K562 (cell line): ENCODE data around the gene THEMIS. TPM values are rescaled to one million over a fixed set of nuclear protein-coding genes. Genes with fewer than 3 reads are reported as not detected.

Experiments used
- ATAC-seq: fragments of 200-7000 bp; cut with Tn5 transposase; 3 replicates; pipeline ENCODE4 v1.9.1; 2020; ENCODE audit warnings: moderate library complexity
- BruUV-seq: library from RNA; stranded (reverse); fragments of 400-500 nt; replicated peaks from 2 replicates; lab custom pipeline; 2021; lab: Mats Ljungman, UMichigan
- CTCF ChIA-PET: fragments of 300-600 bp; formaldehyde crosslinking; extraction: SDS; loops from one replicate; lab custom pipeline; 2021; ENCODE audit warnings: low intra/inter-chr PET ratio; lab: Yijun Ruan, JAX
- POLR2A ChIA-PET: fragments of 300-600, 350-650 bp; sonication (Branson Sonifier 250); formaldehyde crosslinking; extraction: SDS; loops from one replicate; lab custom pipeline; 2021; ENCODE audit warnings: antibody characterized with exemption, inconsistent platforms; lab: Yijun Ruan, JAX
- DNase-seq, 4 experiments: peaks; one replicate each; pipeline versions ENCODE4 v3.0.0 to v3.0.0-alpha.2; 2011 to 2018; ENCODE audit warnings: low spot score in 3 of 4, mixed read lengths in 3 of 4; ENCODE audit errors: extremely low read depth in 1 of 4
- FAIRE-seq: peaks from 2 replicates; lab custom pipeline; 2011; peaks lifted over from hg19 to GRCh38; lab: Jason Lieb, UNC
- H2AFZ ChIP-seq: 2 replicates; pipeline ENCODE4 v1.6.0; 2011; ENCODE audit warnings: low read depth, low read length, control low read depth, inconsistent platforms
- H3K27ac ChIP-seq: fragments of 200-600 bp; 3 replicates; pipeline ENCODE4 v1.8.0; 2011; ENCODE audit warnings: low read depth, mild to moderate bottlenecking, control low read depth, inconsistent platforms, low read length, moderate library complexity, mixed read lengths; ENCODE audit errors: extremely low read depth
- H3K27me3 ChIP-seq, 2 experiments: fragments of 300-600 bp in 1 of 2; 2 replicates in 1 of 2; 3 replicates in 1 of 2; pipeline versions ENCODE4 v1.6.0 to v1.8.0; 2011; ENCODE audit warnings: inconsistent platforms in 2 of 2, low read length in 2 of 2, mild to moderate bottlenecking in 1 of 2, mixed read lengths in 1 of 2, moderate library complexity in 1 of 2; ENCODE audit not compliant: control insufficient read depth in 2 of 2, insufficient read depth in 2 of 2
- H3K36me3 ChIP-seq: fragments of 300-600 bp; 3 replicates; pipeline ENCODE4 v1.8.0; 2011; ENCODE audit warnings: mild to moderate bottlenecking, low read length, inconsistent platforms; ENCODE audit not compliant: control insufficient read depth, insufficient read depth
- H3K4me1 ChIP-seq, 2 experiments: fragments of 200-600 bp in 1 of 2; replicated peaks in 1 of 2; 2 replicates in 1 of 2; 3 replicates in 1 of 2; pipeline versions ENCODE4 v1.5.1 to v1.8.0; 2011; ENCODE audit warnings: inconsistent platforms in 2 of 2, low read length in 2 of 2, mild to moderate bottlenecking in 1 of 2, mixed read lengths in 1 of 2, moderate library complexity in 1 of 2; ENCODE audit not compliant: control insufficient read depth in 2 of 2, insufficient read depth in 2 of 2
- H3K4me2 ChIP-seq: 2 replicates; pipeline ENCODE4 v1.6.1; 2011; ENCODE audit warnings: low read length, control low read depth, inconsistent platforms, mixed read lengths; ENCODE audit not compliant: insufficient read depth
- H3K4me3 ChIP-seq: fragments of 200-600 bp; sonication (generic), shearing (Covaris generic); 2 replicates; pipeline ENCODE4 v1.5.1; 2016; ENCODE audit warnings: control low read depth, inconsistent platforms
- H3K79me2 ChIP-seq: fragments of 200-600 bp; 3 replicates; pipeline ENCODE4 v1.8.0; 2011; ENCODE audit warnings: low read length, inconsistent platforms; ENCODE audit not compliant: control insufficient read depth, insufficient read depth
- H3K9ac ChIP-seq, 2 experiments: 2 replicates each; pipeline versions ENCODE4 v1.6.0 to v1.6.1; 2011; ENCODE audit warnings: low read depth in 2 of 2, low read length in 2 of 2, control low read depth in 1 of 2, inconsistent platforms in 1 of 2, mild to moderate bottlenecking in 1 of 2, mixed read lengths in 1 of 2; ENCODE audit not compliant: insufficient read depth in 1 of 2
- H3K9me1 ChIP-seq: one replicate; pipeline ENCODE4 v1.6.0; 2011; ENCODE audit warnings: inconsistent platforms, mild to moderate bottlenecking, low read length, moderate library complexity; ENCODE audit not compliant: control insufficient read depth, insufficient read depth
- H3K9me3 ChIP-seq: replicated peaks from 2 replicates; pipeline ENCODE4 v1.5.1; 2011; ENCODE audit warnings: low read depth, low read length, inconsistent platforms; ENCODE audit not compliant: control insufficient read depth, insufficient read depth
- H4K20me1 ChIP-seq: replicated peaks from 2 replicates; pipeline ENCODE4 v1.6.1; 2011; ENCODE audit warnings: low read length, inconsistent platforms, mixed read lengths; ENCODE audit not compliant: control insufficient read depth, insufficient read depth
- CBX3 ChIP-seq, 2 experiments: IDR thresholded peaks; 1 replicate in 1 of 2; 2 replicates in 1 of 2; pipeline ENCODE4 v1.6.1; 2012; ENCODE audit warnings: inconsistent platforms in 2 of 2, low read length in 2 of 2, borderline replicate concordance in 1 of 2, control low read depth in 1 of 2
- CEBPB ChIP-seq: fragments of 450-650 bp; IDR thresholded peaks from 2 replicates; pipeline ENCODE4 v1.6.1; 2016; ENCODE audit warnings: missing genetic modification characterization, missing compliant biosample characterization
- SMC3 ChIP-seq: conservative IDR thresholded peaks from 2 replicates; pipeline ENCODE4 v1.6.1; 2011; ENCODE audit warnings: low read depth, low read length, improper control_type of control experiment; ENCODE audit not compliant: insufficient read depth
- WGBS: fragments of 100-300 bp; shearing (Covaris generic); methylation state at CpG from one replicate; pipeline ENCODE4 v1.1.6; 2016; ENCODE audit warnings: low coverage, mixed read lengths; ENCODE audit not compliant: insufficient coverage; ENCODE audit errors: missing lambda C conversion rate; 5-methylcytosine and 5-hydroxymethylcytosine counted together
- in situ Hi-C: fragments of 300-500 bp; cut with MboI; formaldehyde crosslinking; loops from 4 replicates; pipeline ENCODE4 v1.15.0; 2018; ENCODE audit warnings: inconsistent platforms, mixed read lengths
- intact Hi-C: fragments of 100-400 bp; cut with micrococcal nuclease; formaldehyde crosslinking; loops from 2 replicates; pipeline ENCODE4 v1.14.2; 2022
- polyA plus RNA-seq, 8 experiments: library from polyadenylated mRNA; depleted of rRNA in 4 of 8; stranded (reverse) in 5 of 8; unstranded in 3 of 8; fragments of >200 nt; fragmentation: Nextera tagmentation in 2 of 8; fragmentation: Illumina TruSeq in 1 of 8; extraction: Ambion mirVana in 2 of 8; extraction: Trizol in 1 of 8; gene quantifications; 2 replicates each; pipeline versions ENCODE4 v1.2.1 to v1.2.3, GENCODE V29; 2011 to 2014; ENCODE audit warnings: inconsistent platforms in 1 of 8, missing spikeins in 1 of 8
- total RNA-seq, 7 experiments: library from RNA; depleted of rRNA in 6 of 7; stranded (reverse); fragments of >200 nt in 6 of 7; fragmentation: Illumina TruSeq in 2 of 7; extraction: Trizol in 2 of 7; gene quantifications; 2 replicates each; pipeline versions ENCODE4 v1.2.1 to v1.2.3, GENCODE V29; 2011 to 2021; ENCODE audit warnings: low replicate concordance in 1 of 7
- TF ChIP-seq, protein P1 (sequence below), 3 experiments: IDR thresholded peaks in 2 of 3; conservative IDR thresholded peaks in 1 of 3; 2 replicates each; pipeline ENCODE4 v1.5.1; 2011 to 2012; ENCODE audit warnings: low read length in 3 of 3, mild to moderate bottlenecking in 3 of 3, control low read depth in 2 of 3, improper control_type of control experiment in 1 of 3, inconsistent platforms in 1 of 3, low read depth in 1 of 3, mixed read lengths in 1 of 3, moderate library complexity in 1 of 3; ENCODE audit not compliant: insufficient read depth in 2 of 3
- TF ChIP-seq, protein P2 (sequence below): sonication (generic); formaldehyde crosslinking; IDR thresholded peaks from 2 replicates; pipeline ENCODE4 v1.8.0; 2022; ENCODE audit warnings: mild to moderate bottlenecking, missing genetic modification reagents

THEMIS gene
- total and polyA plus RNA-seq, 9 of the 15 experiments (the other 6 are each of a cell fraction or from before 2014, with no cell fraction given): 0.09 TPM; not detected in 8

DNA sequence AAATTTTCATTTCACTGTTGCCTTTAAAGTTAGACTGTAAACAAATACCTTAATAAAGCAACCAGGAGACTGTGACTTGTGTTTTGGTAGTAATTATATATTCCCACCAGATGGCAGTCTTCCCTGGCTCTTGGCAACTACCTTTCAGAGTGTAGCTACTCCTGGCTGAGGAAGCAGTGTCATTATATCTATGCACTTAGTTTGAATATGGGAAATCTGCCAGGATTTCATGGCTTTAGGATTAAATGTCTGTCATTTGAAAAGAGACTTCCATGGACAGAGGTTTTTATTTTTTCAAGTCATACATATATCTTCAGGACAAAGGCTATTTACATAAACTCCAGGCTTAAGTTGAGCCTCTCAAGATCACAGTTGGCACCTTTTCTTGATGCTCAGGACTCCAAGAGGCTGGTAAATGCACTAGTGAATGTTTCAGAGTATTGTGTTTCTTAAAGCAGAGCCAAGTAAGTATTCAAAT is 163.8 kb downstream of the THEMIS start (continued):
- TF ChIP-seq, protein P1, sequence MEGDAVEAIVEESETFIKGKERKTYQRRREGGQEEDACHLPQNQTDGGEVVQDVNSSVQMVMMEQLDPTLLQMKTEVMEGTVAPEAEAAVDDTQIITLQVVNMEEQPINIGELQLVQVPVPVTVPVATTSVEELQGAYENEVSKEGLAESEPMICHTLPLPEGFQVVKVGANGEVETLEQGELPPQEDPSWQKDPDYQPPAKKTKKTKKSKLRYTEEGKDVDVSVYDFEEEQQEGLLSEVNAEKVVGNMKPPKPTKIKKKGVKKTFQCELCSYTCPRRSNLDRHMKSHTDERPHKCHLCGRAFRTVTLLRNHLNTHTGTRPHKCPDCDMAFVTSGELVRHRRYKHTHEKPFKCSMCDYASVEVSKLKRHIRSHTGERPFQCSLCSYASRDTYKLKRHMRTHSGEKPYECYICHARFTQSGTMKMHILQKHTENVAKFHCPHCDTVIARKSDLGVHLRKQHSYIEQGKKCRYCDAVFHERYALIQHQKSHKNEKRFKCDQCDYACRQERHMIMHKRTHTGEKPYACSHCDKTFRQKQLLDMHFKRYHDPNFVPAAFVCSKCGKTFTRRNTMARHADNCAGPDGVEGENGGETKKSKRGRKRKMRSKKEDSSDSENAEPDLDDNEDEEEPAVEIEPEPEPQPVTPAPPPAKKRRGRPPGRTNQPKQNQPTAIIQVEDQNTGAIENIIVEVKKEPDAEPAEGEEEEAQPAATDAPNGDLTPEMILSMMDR (IDR thresholded peaks at IDR 0.05 in 2 of 3, conservative IDR thresholded peaks at IDR 0.05 in 1 of 3; ENCODE audit: insufficient read depth in 2 of 3, low read depth in 1 of 3, low read length in 3 of 3): peak in 2 of 3 experiments; percentile 36 to 52; a peak in 3 of 6 replicates
- TF ChIP-seq SMC3: 0 out of 2 replicates have a peak, but pooled peaks have one; percentile 14
- no peak for TF ChIP-seq CBX3 (IDR thresholded peaks at IDR 0.05; ENCODE audit: borderline replicate concordance in 1 of 2, low read length in 2 of 2)

DNA sequence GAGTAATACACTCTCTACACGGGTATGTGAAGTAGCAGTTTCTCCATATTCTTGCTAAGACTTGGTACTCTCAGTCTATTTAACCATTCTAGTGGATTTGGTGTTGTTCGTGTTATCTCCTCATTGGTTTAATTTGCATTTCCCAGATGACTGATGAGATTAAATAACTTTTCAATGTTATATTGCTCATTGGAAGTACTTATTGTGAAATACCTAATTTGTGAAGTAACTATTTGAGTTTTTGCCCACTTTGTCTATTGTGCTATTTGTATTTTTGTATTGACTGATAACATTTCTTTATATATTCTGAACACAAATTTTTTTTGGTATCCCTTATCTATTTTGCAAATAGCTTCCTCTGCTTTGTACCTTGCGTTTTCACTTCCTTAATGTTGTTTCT is 167.9 kb downstream of the THEMIS start:
- no peak for DNase-seq
- WGBS: 2% methylated on average over 3 of the region's 3 CpGs
- Histone ChIP-seq H3K36me3 (no peaks in the 10 kb centered on the region), H2AFZ (no peak overlapping the region), H3K27me3 (no peaks in the 10 kb centered on the region), H3K9ac (no peak overlapping the region), H3K4me1 (no peaks in the 10 kb centered on the region), H3K4me3 (no peak overlapping the region), H3K9me1 (no peaks in the 10 kb centered on the region), H3K4me2 (no peak overlapping the region), H3K27ac (no peak overlapping the region), H4K20me1 (no peaks in the 10 kb centered on the region), H3K79me2 (no peaks in the 10 kb centered on the region), H3K9me3 (no peaks in the 10 kb centered on the region)
- ChIA-PET CTCF (no interaction called here), POLR2A (no interaction called here)
- TF ChIP-seq CEBPB (tag): 0 out of 2 replicates have a peak, but pooled peaks have one; percentile 7
- TF ChIP-seq, protein P2, sequence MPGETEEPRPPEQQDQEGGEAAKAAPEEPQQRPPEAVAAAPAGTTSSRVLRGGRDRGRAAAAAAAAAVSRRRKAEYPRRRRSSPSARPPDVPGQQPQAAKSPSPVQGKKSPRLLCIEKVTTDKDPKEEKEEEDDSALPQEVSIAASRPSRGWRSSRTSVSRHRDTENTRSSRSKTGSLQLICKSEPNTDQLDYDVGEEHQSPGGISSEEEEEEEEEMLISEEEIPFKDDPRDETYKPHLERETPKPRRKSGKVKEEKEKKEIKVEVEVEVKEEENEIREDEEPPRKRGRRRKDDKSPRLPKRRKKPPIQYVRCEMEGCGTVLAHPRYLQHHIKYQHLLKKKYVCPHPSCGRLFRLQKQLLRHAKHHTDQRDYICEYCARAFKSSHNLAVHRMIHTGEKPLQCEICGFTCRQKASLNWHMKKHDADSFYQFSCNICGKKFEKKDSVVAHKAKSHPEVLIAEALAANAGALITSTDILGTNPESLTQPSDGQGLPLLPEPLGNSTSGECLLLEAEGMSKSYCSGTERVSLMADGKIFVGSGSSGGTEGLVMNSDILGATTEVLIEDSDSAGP (CRISPR knock-in tag): no peak
- in situ Hi-C loops (no loop called here), intact Hi-C loops (loop anchor here (10.0 kb wide), 1 partner anchor 592 kb away; no protein-coding TSS in a partner anchor)
- no peak for FAIRE-seq
- no TSS peak for BruUV-seq
- ATAC-seq: no peak
